Ovary (tissue), 3 donors: ENCODE data around the gene FOLR2.

Source experiments
- EP300 ChIP-seq: sonication (generic); formaldehyde crosslinking; IDR thresholded peaks from one replicate; pipeline ENCODE4 v1.6.1; 2017; ENCODE audit warnings: antibody characterized with exemption
- POLR2A ChIP-seq: fragments of 450-650 bp; IDR thresholded peaks from one replicate; pipeline ENCODE4 v1.6.1; 2017; ENCODE audit warnings: antibody characterized with exemption, mild to moderate bottlenecking, moderate library complexity
- TF ChIP-seq, protein P1 (sequence below), 3 donors: fragments of 450-650 bp in 2 of 3; fragments of 200-600 bp in 1 of 3; IDR thresholded peaks; one replicate each; pipeline versions ENCODE4 v1.5.1 to v1.8.0; 2016 to 2022; ENCODE audit warnings: antibody characterized with exemption in 3 of 3, mild to moderate bottlenecking in 1 of 3
- donor health status: DM: no; HTN: no; CAD: no.

DNA sequence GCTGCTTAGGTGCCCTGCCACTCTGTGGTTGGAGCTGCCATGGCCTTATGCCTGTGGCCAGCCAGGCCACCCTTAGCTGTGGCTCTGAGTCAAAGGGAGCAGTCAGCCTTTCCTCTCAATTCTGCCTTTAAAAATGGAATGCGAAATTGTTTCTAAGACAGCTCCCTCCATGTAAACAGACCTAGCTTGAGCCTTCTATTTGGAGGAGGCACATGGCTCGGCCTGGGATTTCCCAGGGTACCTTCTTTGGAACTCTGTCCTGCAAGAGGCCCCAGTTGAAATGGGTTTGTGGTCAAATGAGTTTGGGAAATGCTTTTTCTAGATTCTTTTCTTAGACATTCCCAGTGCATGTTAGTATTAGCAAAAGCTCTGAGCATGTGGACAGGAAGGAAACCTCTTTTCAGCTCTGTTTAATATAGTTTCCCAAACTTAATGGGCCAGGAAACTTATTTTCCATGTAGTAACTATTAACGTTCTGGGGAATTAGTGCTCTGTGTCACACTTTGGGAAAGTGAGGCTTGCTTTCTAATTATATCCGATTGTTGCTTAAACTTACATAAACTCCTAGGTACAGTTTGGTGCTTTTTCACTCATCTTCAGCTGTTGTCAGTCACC lies 19.6 kb downstream of the FOLR2 start:
- TF ChIP-seq POLR2A (no peak), EP300 (no peak)
- TF ChIP-seq, protein P1, sequence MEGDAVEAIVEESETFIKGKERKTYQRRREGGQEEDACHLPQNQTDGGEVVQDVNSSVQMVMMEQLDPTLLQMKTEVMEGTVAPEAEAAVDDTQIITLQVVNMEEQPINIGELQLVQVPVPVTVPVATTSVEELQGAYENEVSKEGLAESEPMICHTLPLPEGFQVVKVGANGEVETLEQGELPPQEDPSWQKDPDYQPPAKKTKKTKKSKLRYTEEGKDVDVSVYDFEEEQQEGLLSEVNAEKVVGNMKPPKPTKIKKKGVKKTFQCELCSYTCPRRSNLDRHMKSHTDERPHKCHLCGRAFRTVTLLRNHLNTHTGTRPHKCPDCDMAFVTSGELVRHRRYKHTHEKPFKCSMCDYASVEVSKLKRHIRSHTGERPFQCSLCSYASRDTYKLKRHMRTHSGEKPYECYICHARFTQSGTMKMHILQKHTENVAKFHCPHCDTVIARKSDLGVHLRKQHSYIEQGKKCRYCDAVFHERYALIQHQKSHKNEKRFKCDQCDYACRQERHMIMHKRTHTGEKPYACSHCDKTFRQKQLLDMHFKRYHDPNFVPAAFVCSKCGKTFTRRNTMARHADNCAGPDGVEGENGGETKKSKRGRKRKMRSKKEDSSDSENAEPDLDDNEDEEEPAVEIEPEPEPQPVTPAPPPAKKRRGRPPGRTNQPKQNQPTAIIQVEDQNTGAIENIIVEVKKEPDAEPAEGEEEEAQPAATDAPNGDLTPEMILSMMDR (IDR thresholded peaks at IDR 0.05), result no peak
